Measurements from ENCODE around the gene LRMDA.

DNA sequence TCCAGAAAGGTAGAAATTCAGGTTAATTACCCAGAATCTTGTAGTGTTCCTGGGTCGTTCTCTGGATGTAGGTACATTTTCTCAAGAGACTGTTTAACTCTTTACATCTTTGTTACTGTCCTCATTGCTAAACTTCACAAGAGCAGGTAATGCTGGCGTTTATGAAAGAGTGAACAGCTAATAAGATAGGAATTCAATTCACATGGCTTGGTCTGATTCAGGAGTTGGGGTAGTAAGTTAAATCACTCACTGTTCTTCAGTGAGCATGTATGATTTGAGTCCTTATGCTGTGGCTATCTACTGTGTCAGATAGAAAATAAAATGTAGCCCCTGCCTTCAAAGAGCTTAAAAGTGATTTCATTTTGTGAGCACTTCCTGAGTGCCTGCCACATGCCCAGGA lies 480.0 kb downstream of the LRMDA start:
- TF ChIP-seq EP300 (IDR thresholded peaks at IDR 0.05), result no peak
- TF ChIP-seq POLR2A (IDR thresholded peaks at IDR 0.05), result no peak
- TF ChIP-seq CTCF (IDR thresholded peaks at IDR 0.05), result no peak
- TF ChIP-seq POLR2AphosphoS5 (IDR thresholded peaks at IDR 0.05), result no peak
